Ascending aorta (tissue), 2 donors: Measurements from ENCODE around the gene AIF1. TPM values are rescaled to one million over a fixed set of nuclear protein-coding genes. Genes with fewer than 3 reads are reported as not detected.

Source experiments
- DNase-seq, 2 donors: peaks; one replicate each; pipeline ENCODE4 v3.0.0-alpha.2; 2019; ENCODE audit warnings: low spot score in 2 of 2
- H3K27ac ChIP-seq, 2 donors: fragments of 200-600 bp; sonication (generic); one replicate each; pipeline ENCODE4 v1.5.1; 2016 to 2017; ENCODE audit warnings: mild to moderate bottlenecking in 1 of 2
- H3K27me3 ChIP-seq: fragments of 200-600 bp; sonication (generic); one replicate; pipeline ENCODE4 v1.5.1; 2017
- H3K36me3 ChIP-seq, 2 donors: fragments of 200-600 bp; sonication (generic); one replicate each; pipeline ENCODE4 v1.5.1; 2016
- H3K4me1 ChIP-seq, 2 donors: fragments of 200-600 bp; sonication (generic); one replicate each; pipeline ENCODE4 v1.5.1; 2016 to 2017; ENCODE audit warnings: mild to moderate bottlenecking in 1 of 2
- H3K4me3 ChIP-seq, 2 donors: fragments of 200-600 bp; sonication (generic); one replicate each; pipeline ENCODE4 v1.5.1; 2016 to 2017; ENCODE audit warnings: mild to moderate bottlenecking in 1 of 2
- H3K9me3 ChIP-seq, 2 donors: fragments of 200-600 bp; sonication (generic); one replicate each; pipeline ENCODE4 v1.5.1; 2016
- intact Hi-C: fragments of 100-400 bp; cut with DNase I; formaldehyde crosslinking; loops from one replicate; pipeline ENCODE4 v1.15.1; 2023
- total RNA-seq: library from RNA; depleted of rRNA; stranded (reverse); fragments of >200 nt; gene quantifications from one replicate; pipeline ENCODE4 v1.1.0, GENCODE V29; 2016
- TF ChIP-seq, protein P1 (sequence below), 3 experiments: fragments of 200-600 bp in 2 of 3; fragments of 450-650 bp in 1 of 3; sonication (generic) in 2 of 3; IDR thresholded peaks; one replicate each; pipeline ENCODE4 v1.5.1; 2016 to 2019; ENCODE audit warnings: antibody characterized with exemption in 3 of 3, mild to moderate bottlenecking in 1 of 3, moderate library complexity in 1 of 3

AIF1 gene
- total RNA-seq, 1 donor from 2014 or later, result 1.7 TPM

GRCh38 chr6:31666337-31666965 lies 51.4 kb downstream of the AIF1 start:
- intact Hi-C loops, result loop anchor here (1.0 to 10.0 kb wide), 6 partner anchors 37 to 1648 kb away; partner anchors contain the start of genes ABHD16A, AGPAT1, DDAH2 and NELFE
- H3K4me3 ChIP-seq, result peak overlapping the region; percentile 72 to 97
- H3K27ac ChIP-seq, result peak overlapping the region; percentile 91 to 97
- peaks cover 16 to 29% of the 10 kb centered on the region in 2 donors for H3K4me1 ChIP-seq
- H3K9me3 ChIP-seq, result no peaks in the 10 kb centered on the region
- no peaks in the 10 kb centered on the region for H3K27me3 ChIP-seq
- TF ChIP-seq, protein P1, sequence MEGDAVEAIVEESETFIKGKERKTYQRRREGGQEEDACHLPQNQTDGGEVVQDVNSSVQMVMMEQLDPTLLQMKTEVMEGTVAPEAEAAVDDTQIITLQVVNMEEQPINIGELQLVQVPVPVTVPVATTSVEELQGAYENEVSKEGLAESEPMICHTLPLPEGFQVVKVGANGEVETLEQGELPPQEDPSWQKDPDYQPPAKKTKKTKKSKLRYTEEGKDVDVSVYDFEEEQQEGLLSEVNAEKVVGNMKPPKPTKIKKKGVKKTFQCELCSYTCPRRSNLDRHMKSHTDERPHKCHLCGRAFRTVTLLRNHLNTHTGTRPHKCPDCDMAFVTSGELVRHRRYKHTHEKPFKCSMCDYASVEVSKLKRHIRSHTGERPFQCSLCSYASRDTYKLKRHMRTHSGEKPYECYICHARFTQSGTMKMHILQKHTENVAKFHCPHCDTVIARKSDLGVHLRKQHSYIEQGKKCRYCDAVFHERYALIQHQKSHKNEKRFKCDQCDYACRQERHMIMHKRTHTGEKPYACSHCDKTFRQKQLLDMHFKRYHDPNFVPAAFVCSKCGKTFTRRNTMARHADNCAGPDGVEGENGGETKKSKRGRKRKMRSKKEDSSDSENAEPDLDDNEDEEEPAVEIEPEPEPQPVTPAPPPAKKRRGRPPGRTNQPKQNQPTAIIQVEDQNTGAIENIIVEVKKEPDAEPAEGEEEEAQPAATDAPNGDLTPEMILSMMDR (IDR thresholded peaks at IDR 0.05), result no peak
- no peak for DNase-seq
- H3K36me3 ChIP-seq, result peaks cover 49 to 50% of the 10 kb centered on the region in 2 donors

Other genes with a start within 250 kb of the AIF1 start
- 19.2 TPM for gene MICA, start 211.6 kb upstream of the AIF1 start, total RNA-seq
- 0.11 TPM for gene MICB, start 117.1 kb upstream of the AIF1 start, total RNA-seq
- gene MCCD1, start 86.3 kb upstream of the AIF1 start, total RNA-seq, result not detected
- gene DDX39B, start 73.2 kb upstream of the AIF1 start, total RNA-seq, result 134 TPM
- not detected for gene ATP6V1G2, start 68.6 kb upstream of the AIF1 start, total RNA-seq
- gene NFKBIL1, start 67.6 kb upstream of the AIF1 start, total RNA-seq, result 71.5 TPM
- not detected for gene LTA, start 42.9 kb upstream of the AIF1 start, total RNA-seq
- gene TNF, start 39.7 kb upstream of the AIF1 start, total RNA-seq, result 11.5 TPM
- gene LTB, start 32.8 kb upstream of the AIF1 start, total RNA-seq, result not detected
- gene LST1, start 29.0 kb upstream of the AIF1 start, total RNA-seq, result 21.4 TPM
- gene NCR3, start 22.2 kb upstream of the AIF1 start, total RNA-seq, result not detected
- 171 TPM for gene PRRC2A, start 5.5 kb downstream of the AIF1 start, total RNA-seq
- 255 TPM for gene BAG6, start 37.4 kb downstream of the AIF1 start, total RNA-seq
- not detected for gene APOM, start 40.7 kb downstream of the AIF1 start, total RNA-seq
- 20.9 TPM for gene C6orf47, start 45.5 kb downstream of the AIF1 start, total RNA-seq
- 9.8 TPM for gene GPANK1, start 49.8 kb downstream of the AIF1 start, total RNA-seq
- gene CSNK2B, start 50.8 kb downstream of the AIF1 start, total RNA-seq, result 148 TPM
- gene LY6G5B, start 54.7 kb downstream of the AIF1 start, total RNA-seq, result 24.1 TPM
- gene LY6G5C, start 65.8 kb downstream of the AIF1 start, total RNA-seq, result 0.96 TPM
- 28.0 TPM for gene ABHD16A, start 88.1 kb downstream of the AIF1 start, total RNA-seq
- gene LY6G6F, start 91.6 kb downstream of the AIF1 start, total RNA-seq, result not detected
- gene LY6G6D, start 100.1 kb downstream of the AIF1 start, total RNA-seq, result not detected
- gene LY6G6C, start 106.5 kb downstream of the AIF1 start, total RNA-seq, result not detected
- not detected for gene MPIG6B, start 108.1 kb downstream of the AIF1 start, total RNA-seq
- gene DDAH2, start 114.1 kb downstream of the AIF1 start, total RNA-seq, result 150 TPM
- 281 TPM for gene CLIC1, start 121.3 kb downstream of the AIF1 start, total RNA-seq
- gene MSH5, start 124.8 kb downstream of the AIF1 start, total RNA-seq, result 17.7 TPM
- gene SAPCD1, start 147.4 kb downstream of the AIF1 start, total RNA-seq, result not detected
- gene VWA7, start 162.1 kb downstream of the AIF1 start, total RNA-seq, result not detected
- 48.3 TPM for gene VARS1, start 180.5 kb downstream of the AIF1 start, total RNA-seq
- 61.3 TPM for gene LSM2, start 191.7 kb downstream of the AIF1 start, total RNA-seq
- gene HSPA1L, start 200.0 kb downstream of the AIF1 start, total RNA-seq, result not detected
- 288 TPM for gene HSPA1A, start 200.3 kb downstream of the AIF1 start, total RNA-seq
- gene HSPA1B, start 212.5 kb downstream of the AIF1 start, total RNA-seq, result 613 TPM
- 21.6 TPM for gene NEU1, start 247.6 kb downstream of the AIF1 start, total RNA-seq